Keratinocyte (primary cell): Measurements from ENCODE around the gene SNPH.

ENCODE experiments used
- CTCF ChIP-seq, 3 experiments: IDR thresholded peaks in 1 of 3; conservative IDR thresholded peaks in 1 of 3; optimal IDR thresholded peaks in 1 of 3; 2 replicates in 2 of 3; 3 replicates in 1 of 3; pipeline versions ENCODE3 to v1.5.1; 2011; ENCODE audit warnings: low read length in 3 of 3, mild to moderate bottlenecking in 3 of 3, moderate library complexity in 2 of 3, control low read depth in 1 of 3, inconsistent platforms in 1 of 3; ENCODE audit not compliant: insufficient read depth in 2 of 3; ENCODE audit errors: extremely low read depth in 1 of 3
- EZH2 ChIP-seq: IDR thresholded peaks from one replicate; pipeline ENCODE4 v1.6.1; 2012; ENCODE audit warnings: inconsistent platforms, mild to moderate bottlenecking, low read length, moderate library complexity

GRCh38 chr20:1299522-1299921, 33.4 kb downstream of the SNPH start:
- TF ChIP-seq CTCF (optimal IDR thresholded peaks at IDR 0.05 in 1 of 3, IDR thresholded peaks at IDR 0.05 in 1 of 3, conservative IDR thresholded peaks at IDR 0.05 in 1 of 3; ENCODE audit: extremely low read depth in 1 of 3, insufficient read depth in 2 of 3, low read length in 3 of 3): peak; percentile 40 to 45 (median 41)
- no peak for TF ChIP-seq EZH2
